Stomach smooth muscle (tissue), 2 donors: ENCODE results near the gene CSTA.

Experiments used
- H3K27ac ChIP-seq: one replicate; pipeline ENCODE4 v1.7.0; 2013; ENCODE audit warnings: mild to moderate bottlenecking, low read length, inconsistent platforms
- H3K27me3 ChIP-seq, 2 donors: one replicate each; pipeline ENCODE4 v1.7.0; 2013; ENCODE audit warnings: low read length in 2 of 2; ENCODE audit not compliant: insufficient read depth in 2 of 2, control insufficient read depth in 1 of 2
- H3K36me3 ChIP-seq, 2 donors: one replicate each; pipeline ENCODE4 v1.7.0; 2013; ENCODE audit warnings: low read length in 2 of 2; ENCODE audit not compliant: control insufficient read depth in 2 of 2, insufficient read depth in 2 of 2
- H3K4me1 ChIP-seq: one replicate; pipeline ENCODE4 v1.7.0; 2013; ENCODE audit warnings: low read length; ENCODE audit not compliant: control insufficient read depth, insufficient read depth
- H3K4me3 ChIP-seq, 2 donors: one replicate each; pipeline ENCODE4 v1.7.0; 2013; ENCODE audit warnings: low read length in 2 of 2
- H3K9ac ChIP-seq, 2 donors: one replicate each; pipeline ENCODE4 v1.7.0; 2013; ENCODE audit warnings: low read length in 2 of 2, mild to moderate bottlenecking in 1 of 2
- H3K9me3 ChIP-seq, 2 donors: one replicate each; pipeline ENCODE4 v1.7.0; 2013; ENCODE audit warnings: low read length in 2 of 2; ENCODE audit not compliant: control insufficient read depth in 2 of 2
- donor health status: healthy.
- donor health status: Pancreatic carcinoma.

CSTA gene

DNA sequence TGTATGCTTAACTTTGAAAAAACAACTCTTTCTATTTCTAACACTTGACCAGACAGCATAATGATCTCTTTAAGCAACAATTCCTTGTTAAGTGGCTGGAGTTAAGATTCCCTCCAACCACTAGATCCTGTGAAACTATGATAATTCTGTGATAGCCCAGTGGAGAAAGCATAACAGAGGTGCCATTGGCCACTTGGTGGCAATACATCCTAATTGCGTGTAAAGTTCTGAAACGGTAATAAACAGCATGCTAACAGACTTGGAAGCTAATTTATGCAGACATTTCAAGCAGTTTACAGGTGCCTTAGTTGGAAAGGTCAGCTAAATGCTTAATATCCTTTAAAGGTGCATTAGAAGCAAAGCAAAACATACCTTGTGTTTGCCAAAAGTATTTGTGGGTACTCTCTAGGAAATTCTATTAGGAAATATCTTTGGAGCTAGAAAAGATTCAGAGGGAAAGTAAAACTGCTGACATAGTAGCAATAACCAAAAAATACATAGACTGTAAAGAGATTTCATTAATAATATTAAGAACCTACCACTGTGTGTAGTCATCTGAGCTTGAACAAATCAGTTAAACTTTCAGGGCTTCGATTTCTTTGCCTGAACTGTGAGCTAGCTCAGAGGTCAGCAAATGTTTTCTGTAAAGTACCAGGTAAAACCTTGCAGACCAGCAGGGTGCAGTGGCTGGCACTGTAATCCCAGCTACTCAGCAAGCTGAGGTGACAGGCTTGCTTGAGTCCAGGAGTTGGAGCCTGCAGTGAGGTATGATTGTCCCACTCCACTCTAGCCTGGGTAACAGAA lies 19.0 kb upstream of the CSTA start:
- Histone ChIP-seq H3K4me3 (no peak overlapping the region), H3K9me3 (no peaks in the 10 kb centered on the region), H3K27me3 (no peaks in the 10 kb centered on the region), H3K9ac (no peak overlapping the region), H3K4me1 (no peaks in the 10 kb centered on the region), H3K27ac (no peak overlapping the region), H3K36me3 (no peaks in the 10 kb centered on the region)

DNA sequence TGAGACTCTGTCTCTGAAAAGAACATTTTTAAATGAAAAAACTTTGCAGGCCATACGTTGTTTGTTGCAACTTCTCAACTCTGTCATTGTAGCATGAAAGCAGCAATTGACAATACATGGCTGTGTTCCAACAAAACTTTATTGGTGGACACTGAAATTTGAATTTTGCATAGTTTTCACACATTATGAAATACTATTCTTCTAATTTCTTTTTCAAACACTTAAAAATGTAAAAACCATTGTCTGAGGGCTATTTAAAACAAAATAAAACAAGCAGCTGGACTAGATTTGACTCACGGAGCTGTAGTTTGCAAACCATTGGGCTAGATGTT lies 18.5 kb upstream of the CSTA start:
- H3K4me1 ChIP-seq = no peaks in the 10 kb centered on the region

DNA sequence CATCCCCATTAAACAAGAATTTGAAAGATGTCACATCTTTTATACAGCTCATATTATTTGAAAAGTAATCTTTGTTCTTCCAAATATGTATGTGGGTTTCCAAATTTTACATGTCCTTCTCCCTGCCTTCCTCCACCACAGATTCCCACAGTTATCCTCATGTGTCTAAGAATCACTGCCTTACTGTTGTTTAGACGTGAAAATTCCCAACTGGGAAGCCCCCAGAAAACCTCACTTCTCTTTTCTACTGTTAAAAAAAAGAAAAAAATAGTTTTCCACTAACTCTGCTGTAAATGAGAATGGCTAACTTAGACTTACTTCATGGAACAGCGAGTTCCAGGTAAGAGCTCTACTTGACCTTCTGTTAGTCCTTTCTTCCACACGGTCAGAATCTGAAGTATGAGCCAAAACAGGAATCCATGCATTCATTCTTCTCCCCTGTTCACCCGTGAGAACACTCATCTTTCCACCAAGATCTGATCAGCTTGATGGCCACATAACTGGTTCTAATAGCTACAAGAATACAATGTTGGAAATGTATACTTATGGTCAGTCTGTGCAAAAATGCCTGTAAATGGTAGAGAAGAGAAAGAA lies 17.9 kb upstream of the CSTA start:
- Histone ChIP-seq H3K27me3 (no peaks in the 10 kb centered on the region), H3K9me3 (no peaks in the 10 kb centered on the region), H3K4me1 (no peaks in the 10 kb centered on the region), H3K36me3 (no peaks in the 10 kb centered on the region), H3K4me3 (no peak overlapping the region), H3K9ac (no peak overlapping the region), H3K27ac (no peak overlapping the region)

More for the DNA sequence above, 18.5 kb upstream of the CSTA start:
- Histone ChIP-seq H3K4me3 (no peak overlapping the region), H3K27me3 (no peaks in the 10 kb centered on the region), H3K9me3 (no peaks in the 10 kb centered on the region), H3K27ac (no peak overlapping the region), H3K9ac (no peak overlapping the region), H3K36me3 (no peaks in the 10 kb centered on the region)

DNA sequence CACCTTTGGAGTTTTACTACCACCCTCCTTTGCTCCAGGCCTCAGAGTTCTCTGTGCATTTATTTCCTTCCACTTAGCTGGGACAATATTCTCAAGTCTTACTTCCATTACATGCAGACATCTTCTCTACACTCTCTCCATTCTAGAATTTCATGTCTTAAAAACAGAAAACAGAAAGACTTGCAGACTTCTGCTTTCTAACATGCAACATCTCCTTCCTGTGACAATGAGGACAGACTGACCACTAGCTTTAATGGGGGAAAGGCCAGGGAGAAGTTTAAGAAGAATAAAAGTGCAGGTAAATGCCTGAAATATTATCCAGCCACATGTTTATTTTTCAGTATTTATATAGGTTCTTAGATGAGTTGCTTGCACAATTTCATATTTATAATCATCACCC lies 17.1 kb upstream of the CSTA start:
- Histone ChIP-seq H3K4me1 (no peaks in the 10 kb centered on the region), H3K27me3 (no peaks in the 10 kb centered on the region), H3K4me3 (no peak overlapping the region), H3K36me3 (no peaks in the 10 kb centered on the region), H3K9me3 (no peaks in the 10 kb centered on the region), H3K9ac (no peak overlapping the region), H3K27ac (no peak overlapping the region)

DNA sequence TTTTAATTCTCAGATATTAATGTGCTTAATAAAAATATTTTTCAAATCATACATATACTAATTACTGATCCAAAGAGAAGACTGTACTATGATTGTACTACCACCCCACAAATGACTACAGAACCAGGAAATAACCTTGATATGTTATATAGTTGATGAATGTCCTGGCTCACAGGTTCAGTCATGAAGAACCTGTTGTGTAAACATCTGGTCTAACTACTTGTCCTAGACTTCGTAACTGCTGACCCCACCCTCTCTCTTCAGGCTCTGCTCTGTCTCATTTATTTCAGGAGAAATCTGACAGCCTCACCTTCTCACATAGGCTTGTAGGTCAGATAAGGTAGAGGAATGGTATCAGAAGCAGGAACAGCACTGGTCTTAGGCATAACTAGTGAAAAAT lies 14.7 kb upstream of the CSTA start:
- no peaks in the 10 kb centered on the region for H3K9me3 ChIP-seq
- H3K4me1 ChIP-seq = no peaks in the 10 kb centered on the region
- H3K27ac ChIP-seq = no peak overlapping the region
- H3K4me3 ChIP-seq = no peak overlapping the region
- H3K9ac ChIP-seq = no peak overlapping the region
- H3K27me3 ChIP-seq = no peaks in the 10 kb centered on the region
- no peaks in the 10 kb centered on the region for H3K36me3 ChIP-seq

DNA sequence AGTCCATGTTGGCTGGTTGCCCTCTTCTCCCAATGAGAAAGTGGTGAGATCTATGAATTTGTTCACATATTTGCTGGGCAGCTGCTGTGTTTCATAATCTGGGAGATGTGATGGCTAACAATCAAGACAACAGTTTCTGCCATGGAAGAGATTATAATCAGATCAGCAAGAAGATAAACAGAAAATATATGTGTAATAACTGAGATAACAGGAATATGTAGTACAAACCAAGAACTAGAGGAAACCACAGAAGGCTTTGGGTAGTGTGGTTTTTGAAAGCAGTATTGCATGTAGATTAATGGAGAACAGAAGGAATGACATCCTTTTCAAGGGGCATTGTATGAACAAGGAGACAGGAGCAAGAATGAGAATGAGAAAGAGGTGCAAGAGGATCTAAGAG lies 12.2 kb upstream of the CSTA start:
- no peak overlapping the region for H3K4me3 ChIP-seq
- H3K9ac ChIP-seq = no peak overlapping the region
- H3K27ac ChIP-seq = no peak overlapping the region
- no peaks in the 10 kb centered on the region for H3K9me3 ChIP-seq
- no peaks in the 10 kb centered on the region for H3K4me1 ChIP-seq
- no peaks in the 10 kb centered on the region for H3K27me3 ChIP-seq
- H3K36me3 ChIP-seq = no peaks in the 10 kb centered on the region

DNA sequence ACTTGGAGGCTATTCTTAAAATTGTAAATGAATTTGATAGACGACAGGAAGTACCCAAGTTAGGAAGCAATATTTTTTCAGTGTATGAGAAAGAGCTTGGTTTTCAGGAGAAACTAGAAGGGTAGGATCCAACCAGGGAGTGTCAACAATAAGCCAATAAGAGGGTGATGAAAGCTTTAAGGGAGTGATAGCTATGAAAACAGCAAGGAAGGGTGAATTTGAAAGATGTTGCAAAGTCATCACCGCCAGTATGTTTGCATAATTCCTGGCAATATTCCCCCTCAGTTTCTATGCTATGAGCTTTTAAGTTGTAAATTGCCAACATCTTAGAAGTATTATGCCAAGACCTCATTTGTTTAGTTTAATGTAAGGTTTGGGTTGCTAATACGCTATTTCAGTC lies 11.8 kb upstream of the CSTA start:
- Histone ChIP-seq H3K36me3 (no peaks in the 10 kb centered on the region), H3K9me3 (no peaks in the 10 kb centered on the region), H3K27me3 (no peaks in the 10 kb centered on the region), H3K27ac (no peak overlapping the region), H3K4me3 (no peak overlapping the region), H3K9ac (no peak overlapping the region), H3K4me1 (no peaks in the 10 kb centered on the region)

DNA sequence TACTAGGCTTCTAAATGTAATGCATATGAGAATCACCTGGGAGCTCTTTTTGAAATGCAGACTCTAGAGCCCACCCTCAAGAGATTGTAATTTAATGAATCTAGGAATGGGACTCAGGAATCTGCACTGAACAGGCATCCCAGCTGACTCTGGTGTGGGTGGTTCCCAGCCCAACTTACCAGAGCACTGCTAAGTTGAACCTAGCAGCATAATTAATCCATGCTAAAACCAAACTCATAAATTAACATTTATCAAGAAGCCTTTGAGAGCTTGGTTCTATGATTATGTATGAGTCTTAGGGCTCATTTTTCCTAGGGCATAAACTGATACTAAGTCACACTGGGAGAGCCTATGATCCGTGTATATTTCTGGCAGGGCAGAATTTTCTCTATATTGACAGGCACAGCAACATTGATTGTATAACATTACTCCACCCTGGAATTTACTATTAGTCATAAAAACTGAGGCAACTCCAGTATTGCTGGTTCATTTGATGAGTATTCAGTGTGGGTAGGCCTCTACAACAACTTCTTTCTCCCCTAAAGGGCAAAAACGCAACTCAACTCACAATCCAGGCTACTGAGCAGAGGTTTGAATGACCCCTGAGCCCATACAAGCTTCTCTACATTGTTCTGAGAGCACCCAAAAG lies 10.7 kb upstream of the CSTA start:
- H3K36me3 ChIP-seq = no peaks in the 10 kb centered on the region
- H3K27ac ChIP-seq = no peak overlapping the region
- no peaks in the 10 kb centered on the region for H3K9me3 ChIP-seq
- no peak overlapping the region for H3K4me3 ChIP-seq
- H3K4me1 ChIP-seq = no peaks in the 10 kb centered on the region
- H3K27me3 ChIP-seq = no peaks in the 10 kb centered on the region
- H3K9ac ChIP-seq = no peak overlapping the region

DNA sequence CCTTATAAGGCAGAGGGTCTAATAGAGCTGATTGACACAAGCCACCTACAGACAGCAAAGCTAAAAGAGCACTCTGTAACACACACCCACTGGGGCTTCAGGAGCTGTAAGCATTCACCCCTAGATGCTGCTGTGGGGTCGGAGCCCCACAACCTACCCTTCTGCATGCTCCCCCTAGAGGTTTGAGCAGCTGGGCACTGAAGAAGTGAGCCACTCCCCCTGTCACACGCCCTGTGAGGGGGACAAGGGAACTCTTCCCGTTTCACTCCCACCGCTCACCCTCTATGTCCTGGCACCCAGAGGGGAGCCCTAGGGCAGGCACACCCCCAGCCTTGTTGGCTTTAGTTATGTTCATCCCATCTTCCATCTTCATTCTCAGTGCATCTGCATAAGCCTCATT lies 9.4 kb upstream of the CSTA start:
- H3K9ac ChIP-seq = no peak overlapping the region
- no peak overlapping the region for H3K27ac ChIP-seq
- H3K4me3 ChIP-seq = no peak overlapping the region
- no peaks in the 10 kb centered on the region for H3K4me1 ChIP-seq
- no peaks in the 10 kb centered on the region for H3K27me3 ChIP-seq
- H3K36me3 ChIP-seq = no peaks in the 10 kb centered on the region
- no peaks in the 10 kb centered on the region for H3K9me3 ChIP-seq

DNA sequence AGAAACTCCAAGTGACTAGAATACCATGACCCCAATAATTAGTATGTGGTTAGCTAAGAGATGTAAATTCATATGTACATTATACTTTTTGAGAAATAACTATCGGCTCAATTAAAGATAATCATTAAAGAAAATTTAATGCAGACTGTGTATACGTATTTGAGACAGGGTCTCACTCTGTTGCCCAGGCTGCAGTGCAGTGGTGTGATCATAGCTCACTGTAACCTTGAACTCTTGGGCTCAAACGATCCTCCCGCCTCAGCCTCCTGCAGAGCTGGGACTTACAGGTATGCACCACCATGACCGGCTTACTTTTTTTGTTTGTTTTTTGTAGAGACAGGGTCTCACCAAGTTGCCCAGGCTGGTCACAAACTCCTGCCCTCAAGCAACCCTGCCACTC lies 8.7 kb upstream of the CSTA start:
- no peak overlapping the region for H3K27ac ChIP-seq
- no peaks in the 10 kb centered on the region for H3K4me1 ChIP-seq
- H3K9ac ChIP-seq = no peak overlapping the region
- peaks cover 0 to 3% of the 10 kb centered on the region in 2 donors for H3K9me3 ChIP-seq
- H3K36me3 ChIP-seq = no peaks in the 10 kb centered on the region
- H3K4me3 ChIP-seq = no peak overlapping the region
- no peaks in the 10 kb centered on the region for H3K27me3 ChIP-seq

DNA sequence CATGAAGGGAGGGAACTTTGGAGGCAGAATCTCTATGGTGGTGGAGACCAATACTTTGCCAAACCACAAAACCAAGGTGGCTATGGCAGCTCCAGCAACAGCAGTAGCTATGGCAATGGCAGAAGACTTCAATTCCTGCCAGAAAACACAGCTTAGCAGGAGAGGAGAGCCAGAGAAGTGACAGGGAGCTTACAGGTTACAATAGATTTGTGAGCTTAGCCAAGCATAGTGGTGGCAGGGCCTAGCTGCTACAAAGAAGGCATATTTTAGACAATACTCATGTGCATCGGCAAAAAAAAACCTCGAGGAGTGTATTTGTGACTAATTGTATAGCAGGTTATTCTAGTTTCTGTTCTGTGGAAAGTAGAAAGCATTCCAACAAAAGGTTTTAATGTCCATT lies 6.4 kb upstream of the CSTA start:
- no peak overlapping the region for H3K27ac ChIP-seq

More for the DNA sequence above, 6.4 kb upstream of the CSTA start:
- Histone ChIP-seq H3K9me3 (peaks cover 0 to 3% of the 10 kb centered on the region in 2 donors), H3K4me1 (no peaks in the 10 kb centered on the region), H3K9ac (no peak overlapping the region), H3K36me3 (no peaks in the 10 kb centered on the region), H3K27me3 (no peaks in the 10 kb centered on the region), H3K4me3 (no peak overlapping the region)
